Gastroesophageal sphincter (tissue), 3 donors: Measurements from ENCODE around the gene ATP11A.

Source experiments
- POLR2A ChIP-seq, 2 donors: fragments of 450-650 bp; IDR thresholded peaks; one replicate each; pipeline ENCODE4 v1.6.1; 2017; ENCODE audit warnings: antibody characterized with exemption in 2 of 2, mild to moderate bottlenecking in 2 of 2, moderate library complexity in 1 of 2
- POLR2AphosphoS5 ChIP-seq: sonication (generic); formaldehyde crosslinking; IDR thresholded peaks from one replicate; pipeline ENCODE4 v1.6.1; 2017; ENCODE audit warnings: antibody characterized with exemption
- TF ChIP-seq, protein P1 (sequence below), 4 experiments: fragments of 200-600 bp in 2 of 4; fragments of 450-650 bp in 2 of 4; sonication (generic) in 1 of 4; IDR thresholded peaks; one replicate each; pipeline ENCODE4 v1.5.1; 2017 to 2019; ENCODE audit warnings: antibody characterized with exemption in 4 of 4, mild to moderate bottlenecking in 2 of 4, moderate library complexity in 2 of 4

DNA sequence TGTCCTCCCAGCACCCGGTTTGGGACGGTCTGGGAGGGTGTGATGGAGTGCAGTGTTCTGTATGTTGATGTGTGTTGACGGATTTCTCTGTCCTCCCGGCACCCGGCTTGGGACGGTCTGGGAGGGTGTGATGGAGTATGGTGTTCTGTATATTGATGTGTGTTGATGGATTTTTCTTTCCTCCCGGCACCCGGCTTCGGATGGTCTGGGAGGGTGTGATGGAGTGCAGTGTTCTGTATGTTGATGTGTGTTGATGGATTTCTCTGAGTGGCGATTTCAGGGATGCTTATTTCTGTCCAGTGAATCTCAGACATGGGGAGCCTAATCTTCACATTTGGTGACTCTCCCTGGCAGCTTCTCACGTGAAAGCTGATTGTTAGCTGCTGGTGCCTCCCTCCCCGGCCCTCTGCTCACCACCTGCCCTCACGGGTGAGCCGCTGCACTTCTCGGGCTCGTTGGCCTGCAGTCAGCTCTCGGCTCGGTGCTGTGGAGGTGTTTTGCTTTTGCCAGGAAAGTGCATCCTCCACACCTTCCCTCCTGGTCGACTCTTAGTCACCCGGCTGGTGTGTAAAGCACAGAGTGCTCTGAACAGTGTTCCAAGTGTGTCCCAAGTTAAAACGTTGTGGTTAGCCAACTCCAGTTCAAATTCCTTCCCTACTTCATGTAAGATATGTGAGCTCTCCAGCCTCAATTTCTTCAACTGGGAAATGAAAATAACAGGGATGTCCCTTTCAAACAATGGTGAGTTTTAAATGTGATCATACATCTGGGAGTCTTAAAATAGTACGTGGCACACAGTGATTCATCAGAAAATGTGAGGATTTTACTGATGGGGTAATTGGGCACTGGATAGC, 54.6 kb downstream of the ATP11A start:
- TF ChIP-seq, protein P1, sequence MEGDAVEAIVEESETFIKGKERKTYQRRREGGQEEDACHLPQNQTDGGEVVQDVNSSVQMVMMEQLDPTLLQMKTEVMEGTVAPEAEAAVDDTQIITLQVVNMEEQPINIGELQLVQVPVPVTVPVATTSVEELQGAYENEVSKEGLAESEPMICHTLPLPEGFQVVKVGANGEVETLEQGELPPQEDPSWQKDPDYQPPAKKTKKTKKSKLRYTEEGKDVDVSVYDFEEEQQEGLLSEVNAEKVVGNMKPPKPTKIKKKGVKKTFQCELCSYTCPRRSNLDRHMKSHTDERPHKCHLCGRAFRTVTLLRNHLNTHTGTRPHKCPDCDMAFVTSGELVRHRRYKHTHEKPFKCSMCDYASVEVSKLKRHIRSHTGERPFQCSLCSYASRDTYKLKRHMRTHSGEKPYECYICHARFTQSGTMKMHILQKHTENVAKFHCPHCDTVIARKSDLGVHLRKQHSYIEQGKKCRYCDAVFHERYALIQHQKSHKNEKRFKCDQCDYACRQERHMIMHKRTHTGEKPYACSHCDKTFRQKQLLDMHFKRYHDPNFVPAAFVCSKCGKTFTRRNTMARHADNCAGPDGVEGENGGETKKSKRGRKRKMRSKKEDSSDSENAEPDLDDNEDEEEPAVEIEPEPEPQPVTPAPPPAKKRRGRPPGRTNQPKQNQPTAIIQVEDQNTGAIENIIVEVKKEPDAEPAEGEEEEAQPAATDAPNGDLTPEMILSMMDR (IDR thresholded peaks at IDR 0.05) = no peak
- no peak for TF ChIP-seq POLR2A (IDR thresholded peaks at IDR 0.05)
- no peak for TF ChIP-seq POLR2AphosphoS5
